ENCODE measurements around the gene CPSF4L.
"Not testable (repeated sequence)": the region's sequence is repeated elsewhere in the genome, so short reads cannot be mapped to it uniquely, and the experiment has no call there.

The CPSF4L gene

GRCh38 chr17:73261617-73261951, at the start of gene CPSF4L:
Gene CPSF4L, minus strand, starts transcription at chr17:73261880. Its CDS starts 62 bp downstream, at chr17:73261818.
- no peak for DNase-seq (ENCODE audit: low read depth)

DNA sequence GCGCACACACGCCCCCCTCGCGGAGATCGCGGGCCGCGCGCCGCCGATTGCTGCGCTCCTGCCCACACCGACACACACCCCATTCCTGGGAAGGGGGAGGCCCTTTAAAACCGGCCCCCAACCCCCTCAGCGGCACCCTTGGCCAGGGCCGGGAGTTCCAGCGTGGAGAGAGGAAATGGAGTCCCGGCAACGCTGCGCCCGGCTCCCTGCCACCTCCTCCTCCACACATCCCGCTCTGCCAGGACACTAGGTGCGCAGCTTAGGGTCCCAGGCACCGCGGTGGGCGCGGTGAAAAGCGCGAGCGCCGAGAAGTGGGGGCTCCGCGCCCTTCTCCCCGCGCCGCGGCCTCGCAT, 49.7 kb upstream of the CPSF4L start:
- DNase-seq (ENCODE audit: low read depth), result no peak

DNA sequence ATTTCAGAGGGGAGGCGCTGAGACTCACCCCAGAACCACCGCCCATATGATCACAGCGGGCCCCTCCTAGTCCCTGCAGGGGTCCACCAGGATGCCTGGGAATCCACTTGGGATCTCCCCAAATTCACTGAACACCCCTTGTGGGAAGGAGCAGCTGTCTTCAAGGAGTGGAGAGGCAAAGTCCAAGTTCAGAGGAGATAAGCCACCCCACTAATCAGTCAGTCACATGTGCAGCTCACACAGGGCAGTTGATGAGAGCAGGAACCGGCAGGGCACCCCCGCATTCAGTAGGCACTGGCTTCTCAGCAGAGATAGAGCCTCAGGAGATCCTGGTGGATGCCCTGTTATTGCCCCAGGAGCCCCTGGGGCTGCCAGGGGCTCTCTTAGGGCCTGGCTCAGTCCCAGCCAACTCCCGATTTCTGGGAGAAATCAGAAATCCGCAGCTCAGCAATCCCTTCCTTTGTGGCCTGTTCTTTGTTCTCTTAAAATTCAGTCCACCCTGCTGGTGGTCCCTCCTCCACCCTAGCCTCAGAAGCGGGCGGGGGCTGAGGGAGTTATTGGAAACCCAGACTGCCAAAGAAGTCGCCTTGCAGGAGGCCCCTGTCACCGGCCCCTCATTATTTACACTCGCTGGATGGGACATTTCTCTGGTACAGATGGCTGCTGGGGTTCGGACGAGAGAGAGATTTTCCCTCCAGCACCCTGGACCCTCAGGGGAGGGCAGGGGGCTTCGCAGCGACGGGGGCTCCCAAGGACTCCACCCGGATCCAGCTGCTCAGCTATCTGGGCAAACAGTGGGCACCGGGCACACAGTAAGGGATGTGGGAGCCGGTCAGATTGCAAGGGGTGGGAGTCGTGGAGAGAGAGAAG, 48.3 kb upstream of the CPSF4L start:
- DNase-seq (ENCODE audit: low read depth), result no peak

DNA sequence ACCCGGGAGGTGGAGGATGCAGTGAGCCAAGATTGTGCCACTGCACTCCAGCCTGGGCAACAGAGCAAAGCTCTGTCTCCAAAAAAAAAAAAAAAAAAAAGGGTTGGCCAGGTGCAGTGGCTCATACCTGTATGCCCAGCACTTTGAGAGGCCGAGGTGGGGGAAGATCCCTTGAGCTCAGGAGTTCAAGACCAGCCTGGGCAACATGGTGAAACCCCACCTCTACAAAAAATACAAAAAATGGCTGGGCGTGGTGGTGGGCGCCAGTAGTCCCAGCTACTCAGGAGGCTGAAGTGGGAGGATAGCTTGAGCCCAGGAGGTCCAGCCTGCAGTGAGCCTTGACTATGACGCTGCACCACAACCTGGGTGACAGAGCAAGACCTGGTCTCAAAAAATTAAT, 47.3 kb upstream of the CPSF4L start:
- DNase-seq (ENCODE audit: low read depth), result not testable (repeated sequence)

DNA sequence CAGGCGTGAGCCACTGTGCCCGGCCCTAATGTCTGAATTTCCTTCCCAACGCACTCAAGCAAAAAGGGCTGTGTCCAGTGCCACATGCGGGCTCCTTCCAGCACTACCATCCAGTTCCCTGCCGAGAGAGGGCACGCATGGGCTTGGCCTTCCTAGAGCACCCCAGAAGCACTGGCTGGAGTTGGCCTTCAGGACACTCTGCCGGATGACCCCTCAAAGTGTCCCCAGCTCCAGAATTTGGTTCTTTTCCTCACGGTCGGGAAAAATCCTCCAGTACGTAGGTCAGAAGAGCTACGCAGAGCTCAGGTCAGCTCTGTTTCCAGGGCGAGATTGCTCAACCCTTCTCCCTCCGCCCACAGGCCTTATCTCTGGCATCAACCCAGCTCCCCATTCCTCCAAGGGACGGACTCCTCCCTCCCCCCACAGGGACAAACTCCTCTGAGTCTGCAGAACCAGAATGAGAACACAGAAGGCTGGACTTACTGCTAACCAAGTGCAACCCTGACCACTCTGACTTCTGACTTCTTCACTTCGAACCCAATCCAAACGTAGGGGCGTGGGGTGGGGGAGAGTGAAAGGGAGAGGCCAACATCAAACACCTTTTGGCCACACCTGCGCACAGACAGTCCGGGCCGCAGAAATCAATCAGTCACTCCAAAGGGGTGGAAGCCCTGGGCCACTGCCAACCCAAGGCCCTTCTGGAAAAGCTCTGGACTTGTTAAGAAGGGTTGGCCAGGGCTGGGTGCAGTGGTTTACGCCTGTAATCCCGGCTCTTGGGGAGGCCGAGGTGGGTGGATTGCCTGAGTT, 46.5 kb upstream of the CPSF4L start:
- no peak for DNase-seq (ENCODE audit: low read depth)

GRCh38 chr17:73307130-73307529, 45.5 kb upstream of the CPSF4L start:
- no peak for DNase-seq (ENCODE audit: low read depth)

- DNase-seq (ENCODE audit: low read depth), result no peak
Observed at GRCh38 chr17:73305845-73306836, 44.5 kb upstream of the CPSF4L start.

DNA sequence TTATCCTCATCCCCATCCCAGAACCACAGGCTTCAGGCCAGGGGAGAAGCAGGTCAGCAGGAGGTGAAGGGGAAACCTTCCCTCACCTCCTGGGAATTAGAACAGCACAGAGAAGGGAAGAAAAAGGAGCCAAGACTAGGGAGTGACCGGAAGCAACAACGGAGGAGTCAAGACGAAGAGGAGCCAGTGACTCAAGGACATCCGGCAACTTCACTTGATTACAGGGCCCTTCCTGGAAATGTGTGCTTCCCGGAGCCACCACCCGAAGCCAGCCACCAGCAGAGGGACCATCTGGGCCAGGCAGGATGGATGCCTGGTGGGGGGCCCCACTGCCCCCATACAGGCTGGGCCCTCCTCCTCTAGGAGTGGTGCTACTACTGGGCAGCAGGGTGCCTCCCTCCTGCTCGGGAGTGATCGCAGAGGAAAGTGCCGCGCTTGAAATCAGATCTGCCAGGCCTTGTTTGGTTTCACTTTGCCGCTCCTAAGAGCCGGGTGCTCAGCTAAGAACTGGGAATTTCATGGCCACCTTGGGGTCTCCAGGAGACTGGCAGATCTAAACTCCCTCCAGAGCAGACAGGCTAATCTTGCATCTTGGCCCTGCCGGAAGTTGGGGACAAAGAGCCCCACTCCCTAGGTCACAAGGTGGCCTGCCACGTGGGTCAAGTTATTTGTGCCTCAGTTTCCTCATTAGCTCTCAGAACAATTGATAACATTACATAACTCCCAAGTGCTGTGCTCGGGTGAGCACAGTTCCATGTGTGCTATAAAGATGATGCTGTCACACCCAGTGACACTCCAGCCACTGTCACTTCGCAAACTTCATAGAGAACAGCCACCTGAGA, 43.5 kb upstream of the CPSF4L start:
- DNase-seq (ENCODE audit: low read depth), result no peak

- no peak for DNase-seq (ENCODE audit: low read depth)
Observed at GRCh38 chr17:73304438-73304837, 42.8 kb upstream of the CPSF4L start.

GRCh38 chr17:73302189-73302588, 40.5 kb upstream of the CPSF4L start:
- no peak for DNase-seq (ENCODE audit: low read depth)

DNA sequence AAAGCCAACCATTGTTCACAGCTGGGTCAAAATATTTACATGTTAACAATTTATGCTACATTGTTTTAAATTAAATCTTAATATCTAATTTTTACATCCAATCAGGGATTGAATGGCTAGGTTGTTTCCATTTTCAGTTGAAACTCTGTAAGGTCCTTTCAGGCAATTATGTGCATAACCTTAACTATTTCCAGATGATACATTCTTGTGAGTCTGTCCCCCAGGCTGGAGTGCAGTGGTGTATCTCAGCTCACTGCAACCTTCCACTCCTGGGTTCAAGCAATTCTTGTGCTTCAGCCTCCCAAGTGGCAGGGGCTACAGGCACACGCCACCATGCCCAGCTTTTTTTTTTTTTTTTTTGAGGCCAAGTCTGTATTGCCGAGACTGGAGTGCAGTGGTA, 39.7 kb upstream of the CPSF4L start:
- DNase-seq (ENCODE audit: low read depth), result no peak

DNA sequence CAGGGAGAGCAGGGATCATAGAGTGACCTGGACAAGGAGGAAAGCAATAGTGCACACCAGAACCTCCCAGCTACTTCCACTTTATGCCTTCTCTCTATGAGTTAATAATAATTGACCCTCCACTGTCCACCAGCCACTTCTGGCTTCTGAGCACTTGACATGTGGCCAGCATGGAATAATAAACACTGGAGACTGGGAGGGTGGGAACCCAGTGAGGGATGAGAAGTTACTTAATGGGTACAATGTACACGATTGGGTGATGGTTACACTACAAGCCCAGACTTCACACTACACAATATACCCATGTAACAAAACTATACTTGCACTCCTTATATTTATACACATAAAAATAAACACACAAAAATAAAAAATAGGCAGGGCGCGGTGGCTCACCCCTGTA, 38.7 kb upstream of the CPSF4L start:
- DNase-seq (ENCODE audit: low read depth), result no peak

DNA sequence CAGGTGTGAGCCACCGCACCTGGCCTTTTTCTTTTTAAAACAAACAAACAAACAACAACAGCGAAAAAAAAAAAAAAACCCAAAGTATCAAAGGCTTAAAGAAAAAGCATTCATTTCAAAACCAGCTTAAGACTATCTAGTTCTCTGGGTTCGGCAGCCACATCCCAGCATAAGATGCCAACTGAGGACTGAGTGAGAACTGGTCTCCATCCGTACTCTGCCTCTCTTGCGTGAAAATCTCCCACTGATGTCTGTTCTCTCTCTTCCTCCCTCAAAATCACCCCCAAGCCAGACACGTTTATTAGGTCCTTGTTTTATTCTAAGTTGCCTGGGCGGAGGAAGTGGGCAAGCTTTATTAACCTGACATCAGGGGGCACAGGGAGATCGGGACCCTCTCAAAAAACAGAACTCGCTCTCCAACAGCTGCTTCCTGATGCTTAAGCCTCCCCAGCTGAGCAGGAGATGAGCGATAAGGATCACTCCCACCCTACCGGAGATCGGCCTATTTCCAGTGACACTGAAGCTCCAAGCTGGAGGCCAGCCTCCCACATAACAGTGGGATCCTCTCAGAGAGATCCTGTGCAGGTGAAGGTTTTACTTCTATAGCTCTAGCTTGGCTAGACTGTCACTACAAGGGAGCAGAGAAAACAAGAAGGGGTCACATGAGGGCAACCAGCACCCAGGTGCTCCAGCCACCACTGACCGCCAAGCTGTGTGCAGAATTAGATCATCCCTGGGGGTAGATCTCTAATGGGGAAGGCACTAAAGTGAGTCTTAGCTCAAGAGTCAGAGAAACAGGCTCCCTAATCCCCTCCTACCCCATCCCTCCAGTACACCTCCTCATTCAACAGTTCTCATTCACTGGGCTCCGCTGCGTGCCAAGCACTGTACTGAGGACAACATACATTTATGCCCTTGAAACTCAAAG, 36.5 kb upstream of the CPSF4L start:
- DNase-seq (ENCODE audit: low read depth), result no peak

DNA sequence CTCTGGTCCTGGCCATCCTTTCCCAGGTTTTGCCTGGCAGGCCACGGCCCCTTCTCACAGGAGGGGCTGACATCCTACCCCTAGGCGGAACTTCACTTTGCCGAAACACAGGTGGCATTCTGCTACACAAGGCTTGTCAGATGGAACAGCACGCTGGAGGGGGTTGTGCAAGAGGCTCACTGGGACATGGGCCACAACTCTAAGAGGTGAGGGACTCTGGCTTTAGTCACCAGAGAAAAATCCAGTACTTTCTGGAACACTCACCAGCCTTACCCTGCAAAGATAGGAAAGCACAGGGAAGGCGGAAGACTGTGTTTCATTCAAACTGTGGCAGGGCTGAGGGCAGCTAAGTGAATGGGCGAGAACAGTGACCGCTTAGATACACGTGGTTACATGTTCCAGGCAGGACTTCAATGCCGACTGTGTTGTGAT, 31.8 kb upstream of the CPSF4L start:
- DNase-seq (ENCODE audit: low read depth), result no peak

DNA sequence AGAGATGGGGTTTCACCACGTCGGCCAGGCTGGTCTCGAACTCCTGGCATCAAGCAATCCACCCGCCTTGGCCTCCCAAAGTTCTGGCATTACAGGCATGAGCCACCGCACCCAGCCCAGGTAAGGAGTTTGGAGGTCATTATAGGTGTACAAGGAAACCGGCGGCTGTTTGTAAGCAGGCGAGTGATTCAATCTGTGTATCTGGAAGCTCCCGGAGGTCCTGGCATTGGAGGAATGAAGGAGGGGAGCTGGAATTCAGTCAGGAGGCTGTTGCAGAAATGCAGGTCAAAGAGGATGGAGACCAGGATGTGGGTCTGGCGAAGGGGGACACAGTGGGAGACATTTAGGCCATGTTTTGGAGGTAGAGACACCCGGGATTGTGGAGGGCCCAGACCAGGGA, 31.4 kb upstream of the CPSF4L start:
- DNase-seq (ENCODE audit: low read depth), result no peak

- no peak for DNase-seq (ENCODE audit: low read depth)
Observed at GRCh38 chr17:73292031-73292531, 30.4 kb upstream of the CPSF4L start.

- no peak for DNase-seq (ENCODE audit: low read depth)
Observed at GRCh38 chr17:73291260-73291801, 29.7 kb upstream of the CPSF4L start.

DNA sequence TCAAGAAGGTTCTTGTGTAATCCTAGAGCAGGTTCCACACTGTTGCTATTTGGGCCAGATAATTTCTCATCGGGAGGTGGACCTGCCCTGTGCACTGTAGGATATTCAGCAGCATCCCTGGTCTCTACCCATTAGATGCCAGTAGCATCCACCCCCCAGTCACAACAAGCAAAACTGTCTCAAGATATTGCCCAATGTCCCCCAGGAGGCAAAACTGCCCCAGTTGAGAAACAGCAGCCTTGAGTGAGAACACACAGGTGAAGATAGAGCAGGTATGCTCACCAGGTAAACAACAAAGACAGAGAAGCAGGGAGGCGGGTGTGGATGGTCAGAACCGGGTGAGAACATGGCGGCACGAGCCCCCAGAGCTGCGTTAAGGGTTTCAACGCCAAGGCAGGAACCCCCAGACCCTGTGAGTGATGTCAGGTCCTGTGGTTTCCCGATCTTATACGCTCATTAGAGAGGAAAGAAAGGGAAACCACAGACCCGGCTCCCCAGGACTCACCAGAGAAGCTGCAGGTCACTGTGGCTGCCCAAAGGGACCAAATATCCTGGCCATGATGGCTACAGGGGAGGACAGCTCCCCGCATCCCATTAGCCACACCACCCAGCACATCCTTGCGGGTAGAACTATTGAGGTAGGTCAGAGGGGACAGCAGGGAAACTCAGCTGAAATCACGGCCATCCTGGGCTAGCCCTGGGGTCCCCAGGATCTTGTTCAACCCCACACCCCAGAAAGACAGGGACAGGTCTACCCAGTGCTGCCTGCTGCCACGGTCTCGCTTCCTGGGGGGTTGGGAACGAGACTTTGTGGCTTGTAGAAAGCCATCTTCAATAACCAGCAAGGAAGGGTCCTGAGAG, 28.9 kb upstream of the CPSF4L start:
- DNase-seq (ENCODE audit: low read depth), result no peak

Data from activated T-cell treated with anti-CD3 and anti-CD28 coated beads for 1 hour (primary cell).